Measurements from ENCODE around the gene TMEM143.

- TF ChIP-seq EZH2 (IDR thresholded peaks at IDR 0.05; ENCODE audit: low read depth) = no peak
- TF ChIP-seq CTCF (conservative IDR thresholded peaks at IDR 0.05) = no peak
Observed at GRCh38 chr19:48332662-48333466, 30.9 kb downstream of the TMEM143 start.
